Measurements from ENCODE around the gene AP5B1. TPM values are rescaled to one million over a fixed set of nuclear protein-coding genes. Genes with fewer than 3 reads are reported as not detected.
A peak's percentile ranks its signal among the peaks of the same experiment; 100 is the strongest.

The AP5B1 gene
- total RNA-seq, 3 donors from 2014 or later (not counting 1 experiment from before 2014, with no cell fraction given): 13.9 to 22.5 (median 21.3) TPM

DNA sequence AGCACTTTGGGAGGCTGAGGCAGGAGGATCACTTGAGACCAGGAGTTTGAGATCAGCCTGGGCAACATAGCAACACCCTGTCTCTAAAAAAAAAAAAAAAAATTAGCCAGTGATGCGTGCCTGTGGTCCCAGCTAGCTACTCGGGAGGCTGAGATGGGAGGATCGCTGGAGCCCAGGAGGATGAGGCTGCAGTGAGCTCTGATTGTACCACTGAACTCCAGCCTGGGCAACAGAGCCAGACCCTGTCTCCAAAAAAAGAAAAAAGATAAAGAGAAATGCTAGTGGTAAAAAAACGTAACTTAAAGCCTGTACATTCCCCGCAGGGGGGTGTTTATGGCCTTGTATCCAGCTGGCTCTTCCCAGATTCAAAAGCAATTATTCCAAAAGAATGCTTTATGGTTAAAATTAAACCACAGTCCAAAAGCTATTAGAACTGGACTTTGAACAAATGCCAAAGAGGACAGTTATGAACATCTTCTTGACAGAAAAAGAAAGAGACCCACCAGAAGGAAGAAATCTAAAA lies 36.6 kb upstream of the AP5B1 start:
- H3K4me3 Mint-ChIP-seq: peak overlapping the region; percentile 93
- H3K36me3 Mint-ChIP-seq: no peaks in the 10 kb centered on the region
- peaks cover 14% of the 10 kb centered on the region in 2 donors for H3K4me1 Mint-ChIP-seq

DNA sequence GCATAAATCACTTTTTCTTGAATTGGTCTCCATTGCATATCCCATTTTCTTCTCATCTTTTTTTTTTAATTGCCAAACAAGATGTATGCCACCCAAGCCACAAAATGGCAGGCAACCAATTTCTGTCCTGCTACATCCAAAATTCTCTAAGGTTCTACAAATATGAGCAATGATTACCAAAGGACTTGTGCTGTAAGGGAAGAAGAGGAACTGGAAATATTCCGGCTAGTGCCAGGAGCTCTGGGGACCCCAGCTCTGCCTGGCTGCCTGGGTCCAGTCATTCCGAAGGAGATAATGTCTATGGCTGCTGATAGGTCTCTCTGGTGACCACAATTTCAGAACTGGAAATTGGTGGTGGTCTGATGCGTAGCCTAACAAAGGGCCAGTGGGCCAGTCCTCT lies 35.9 kb upstream of the AP5B1 start:
- Histone ChIP-seq H3K4me3 (ENCODE audit: low read length) (no peak overlapping the region), H3K4me1 (ENCODE audit: control insufficient read depth, insufficient read depth, low read length) (peaks cover 14% of the 10 kb centered on the region), H3K27ac (ENCODE audit: low read length) (no peak overlapping the region), H3K27me3 (ENCODE audit: control insufficient read depth, insufficient read depth, low read length) (no peaks in the 10 kb centered on the region), H3K9me3 (ENCODE audit: control insufficient read depth, insufficient read depth, low read length) (no peaks in the 10 kb centered on the region), H3K36me3 (ENCODE audit: control insufficient read depth, insufficient read depth, low read length) (no peaks in the 10 kb centered on the region)
- intact Hi-C loops (cut with micrococcal nuclease): loop anchor here (5.0 kb wide), 1 partner anchor 189 kb away; no protein-coding TSS in a partner anchor
- Mint-ChIP-seq H3K36me3 (no peaks in the 10 kb centered on the region), H3K4me1 (peaks cover 14% of the 10 kb centered on the region in 2 donors), H3K27me3 (ENCODE audit: low read depth in 2 of 2) (no peaks in the 10 kb centered on the region), H3K9me3 (no peaks in the 10 kb centered on the region), H3K4me3 (peak overlapping the region; percentile 93), H3K27ac (peak overlapping the region in 1 of 2 donors; percentile 51)
- no peak for TF ChIP-seq CTCF (IDR thresholded peaks at IDR 0.05)
- 92% methylated on average over 3 of the region's 3 CpGs for WGBS (ENCODE audit: insufficient coverage)
- no peak for ATAC-seq
- DNase-seq: no peak

More for the DNA sequence above, 36.6 kb upstream of the AP5B1 start:
- H3K4me3 ChIP-seq (ENCODE audit: low read length): peak overlapping the region; percentile 33
- DNase-seq (no peak), ATAC-seq (no peak)
- no peaks in the 10 kb centered on the region for H3K36me3 ChIP-seq (ENCODE audit: control insufficient read depth, insufficient read depth, low read length)
- 88% methylated on average over 5 of the region's 5 CpGs for WGBS (ENCODE audit: insufficient coverage)
- peaks cover 14% of the 10 kb centered on the region for H3K4me1 ChIP-seq (ENCODE audit: control insufficient read depth, insufficient read depth, low read length)
- Mint-ChIP-seq H3K27ac (peak overlapping the region; percentile 51 to 69), H3K9me3 (no peaks in the 10 kb centered on the region), H3K27me3 (ENCODE audit: low read depth in 2 of 2) (no peaks in the 10 kb centered on the region)
- no peak for TF ChIP-seq CTCF (IDR thresholded peaks at IDR 0.05)
- H3K9me3 ChIP-seq (ENCODE audit: control insufficient read depth, insufficient read depth, low read length): no peaks in the 10 kb centered on the region
- H3K27ac ChIP-seq (ENCODE audit: low read length): peak overlapping the region; percentile 52
- no peaks in the 10 kb centered on the region for H3K27me3 ChIP-seq (ENCODE audit: control insufficient read depth, insufficient read depth, low read length)
- intact Hi-C loops (cut with micrococcal nuclease): loop anchor here (5.0 kb wide), 1 partner anchor 190 kb away; no protein-coding TSS in a partner anchor

DNA sequence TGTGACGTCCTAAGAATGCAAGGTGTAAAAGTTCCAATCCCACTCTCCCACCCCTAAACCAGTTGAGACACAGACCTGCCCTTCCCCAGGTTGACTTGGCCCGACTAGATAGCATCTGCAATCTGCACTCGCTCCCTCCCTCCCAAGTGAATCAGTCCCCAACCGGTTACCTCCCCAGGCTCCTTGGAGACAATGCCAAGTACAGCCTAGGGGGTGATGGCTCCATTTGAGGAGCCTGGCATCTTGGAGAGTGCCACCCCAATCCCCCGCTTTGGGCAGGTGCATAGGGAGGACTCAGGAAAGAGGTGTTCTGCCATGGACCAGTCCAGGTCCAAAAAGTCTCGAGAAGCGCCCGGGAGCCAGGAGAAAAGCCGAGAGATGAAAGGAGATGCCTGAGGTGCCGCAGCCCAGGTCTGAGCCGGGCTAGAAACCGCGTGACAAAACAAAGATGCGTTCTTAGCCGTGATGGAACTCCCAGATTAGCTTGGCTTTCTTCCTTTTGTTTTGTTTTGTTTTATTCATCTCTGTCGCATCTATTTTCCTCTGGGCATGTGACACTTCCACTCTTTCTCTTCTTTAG lies 34.3 kb upstream of the AP5B1 start:
- peaks cover 14% of the 10 kb centered on the region for H3K4me1 ChIP-seq (ENCODE audit: control insufficient read depth, insufficient read depth, low read length)
- DNase-seq: no peak
- no peak for ATAC-seq
- no peaks in the 10 kb centered on the region for H3K36me3 ChIP-seq (ENCODE audit: control insufficient read depth, insufficient read depth, low read length)
- H3K27ac ChIP-seq (ENCODE audit: low read length): no peak overlapping the region
- intact Hi-C loops (cut with micrococcal nuclease): loop anchor here (5.0 kb wide), 1 partner anchor 188 kb away; no protein-coding TSS in a partner anchor
- no peak for TF ChIP-seq CTCF (IDR thresholded peaks at IDR 0.05)
- Mint-ChIP-seq H3K27ac (no peak overlapping the region), H3K4me1 (peaks cover 14% of the 10 kb centered on the region in 2 donors), H3K4me3 (no peak overlapping the region), H3K27me3 (ENCODE audit: low read depth in 2 of 2) (peaks cover 0 to 2% of the 10 kb centered on the region in 2 donors), H3K36me3 (no peaks in the 10 kb centered on the region), H3K9me3 (no peaks in the 10 kb centered on the region)
- no peaks in the 10 kb centered on the region for H3K27me3 ChIP-seq (ENCODE audit: control insufficient read depth, insufficient read depth, low read length)
- no peak overlapping the region for H3K4me3 ChIP-seq (ENCODE audit: low read length)
- 93% methylated on average over 16 of the region's 16 CpGs for WGBS (ENCODE audit: insufficient coverage)
- no peaks in the 10 kb centered on the region for H3K9me3 ChIP-seq (ENCODE audit: control insufficient read depth, insufficient read depth, low read length)

Data from natural killer cell (primary cell).